SK-N-DZ (cell line): ENCODE results near the gene PROSER2. TPM values are rescaled to one million over a fixed set of nuclear protein-coding genes. Genes with fewer than 3 reads are reported as not detected.

ENCODE experiments used
- DNase-seq: peaks from one replicate; pipeline ENCODE4 v3.0.0-alpha.2; 2015; ENCODE audit warnings: low spot score
- polyA plus RNA-seq, 2 experiments: library from polyadenylated mRNA; depleted of rRNA; stranded (reverse); fragments of >200 nt; gene quantifications; 2 replicates each; pipeline ENCODE4 v1.2.3, GENCODE V29; 2014

PROSER2 gene, protein sequence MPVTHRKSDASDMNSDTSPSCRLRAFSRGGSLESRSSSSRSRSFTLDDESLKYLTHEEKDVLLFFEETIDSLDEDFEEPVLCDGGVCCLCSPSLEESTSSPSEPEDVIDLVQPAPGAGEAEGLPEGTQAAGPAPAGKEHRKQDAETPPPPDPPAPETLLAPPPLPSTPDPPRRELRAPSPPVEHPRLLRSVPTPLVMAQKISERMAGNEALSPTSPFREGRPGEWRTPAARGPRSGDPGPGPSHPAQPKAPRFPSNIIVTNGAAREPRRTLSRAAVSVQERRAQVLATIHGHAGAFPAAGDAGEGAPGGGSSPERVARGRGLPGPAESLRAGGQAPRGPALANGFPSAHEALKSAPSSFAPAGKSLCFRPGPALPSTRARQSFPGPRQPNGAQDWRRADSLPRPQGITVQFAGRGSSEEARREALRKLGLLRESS
- polyA plus RNA-seq (2014; cell fraction: cytosol; rRNA removed), result 0.03 TPM in 1 of 2 replicates, not detected in the other
- not detected in 2 replicates for polyA plus RNA-seq (2014; cell fraction: nucleus; rRNA removed)

DNA sequence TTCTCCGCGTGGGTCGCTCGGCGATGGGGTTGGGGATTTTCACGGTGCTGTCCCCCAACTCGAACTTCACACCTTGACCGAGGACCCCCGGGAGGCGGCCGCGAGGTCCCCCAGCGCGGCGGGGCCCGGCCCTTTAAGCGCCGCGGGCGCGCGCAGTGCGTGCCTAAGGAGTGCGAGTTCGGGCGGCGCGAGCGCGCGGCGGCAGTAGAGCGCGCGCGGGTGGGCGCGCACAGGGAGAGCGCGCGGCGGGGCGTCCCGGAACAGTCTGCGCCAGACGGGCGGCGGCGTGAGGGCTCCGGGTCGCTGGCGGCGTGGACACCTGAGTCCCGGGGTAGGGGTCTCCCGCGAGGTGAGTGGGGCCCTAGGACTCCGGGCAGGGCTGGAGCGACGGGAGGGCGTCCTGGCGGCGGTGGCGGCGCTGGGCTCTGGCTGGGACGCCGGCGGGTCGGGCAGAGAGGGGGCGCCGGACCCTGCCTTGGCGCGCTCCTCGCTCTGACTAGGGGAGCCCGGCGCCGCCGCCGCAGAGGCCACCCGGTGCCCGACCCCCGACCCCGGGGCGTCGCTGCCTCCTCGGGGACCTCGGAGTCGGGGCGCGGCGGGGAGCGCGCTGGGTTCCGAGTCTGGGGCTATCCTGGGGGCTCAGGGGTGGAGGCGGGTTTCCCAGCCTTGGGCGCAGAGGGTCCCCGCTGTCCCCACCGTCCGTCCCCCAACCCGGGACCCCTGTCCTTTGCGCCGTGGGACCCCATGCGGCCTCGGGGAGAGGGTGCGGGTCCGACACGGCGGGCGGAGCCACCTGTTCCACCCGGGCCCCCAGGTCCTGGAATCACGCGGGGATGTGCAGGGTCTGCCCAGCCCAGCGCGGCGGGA, at the start of gene PROSER2:
TSS of gene PROSER2 (plus strand) at position 235 of the 867 bp plus-strand sequence. CDS start 28,722 bp downstream, outside the sequence.
- no peak for DNase-seq

DNA sequence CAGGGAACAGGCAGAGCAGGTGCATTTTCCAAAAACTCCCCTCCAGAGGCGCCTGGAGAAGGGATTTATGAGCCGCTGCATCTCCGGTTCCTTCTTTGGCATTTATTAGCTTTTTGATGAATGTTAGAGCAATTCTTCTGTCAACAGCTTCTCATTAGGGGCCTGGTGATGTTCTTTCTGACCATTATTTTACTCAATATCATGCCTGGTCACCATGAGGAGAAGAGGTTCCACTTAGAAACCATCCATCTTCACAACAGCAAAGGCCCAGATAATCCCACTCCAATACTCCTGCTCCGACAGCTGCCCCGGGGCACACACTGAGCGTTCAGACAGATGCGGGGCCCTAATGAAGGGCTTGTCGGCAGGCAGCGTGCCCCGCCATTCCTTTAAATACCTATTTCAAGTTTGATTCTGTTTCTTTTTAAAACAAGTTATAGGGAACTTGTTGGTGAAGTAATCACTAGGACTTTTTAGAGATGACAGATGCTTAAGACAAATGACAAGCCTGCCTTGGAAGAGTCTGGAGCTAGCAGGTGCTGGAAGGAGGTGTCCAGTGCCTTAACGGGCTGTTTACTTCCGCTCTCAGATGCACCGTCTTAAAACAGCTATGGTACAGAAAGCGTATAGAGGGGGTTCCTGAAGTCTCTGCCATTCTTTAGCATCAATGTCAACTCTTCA, 49.3 kb upstream of the PROSER2 start:
- DNase-seq, result no peak

DNA sequence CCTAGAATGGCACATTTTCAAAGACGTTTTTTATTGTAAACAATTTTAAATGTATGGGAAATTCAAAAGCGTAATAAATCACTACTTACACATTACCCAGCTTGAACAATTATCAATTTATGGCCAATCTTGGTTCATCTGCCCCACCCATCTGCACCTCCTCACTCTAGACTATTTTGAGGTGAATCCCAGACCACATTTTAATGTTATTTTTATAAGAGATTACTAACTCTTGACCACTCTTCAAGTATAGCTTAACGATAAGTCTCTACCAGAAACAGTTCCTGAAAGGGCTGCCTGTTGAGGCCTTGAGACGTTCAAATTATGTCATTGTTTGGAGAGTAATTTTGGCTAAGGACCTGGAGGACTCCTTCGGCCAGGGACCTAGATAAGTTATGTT, 47.7 kb upstream of the PROSER2 start:
- DNase-seq, result no peak

DNA sequence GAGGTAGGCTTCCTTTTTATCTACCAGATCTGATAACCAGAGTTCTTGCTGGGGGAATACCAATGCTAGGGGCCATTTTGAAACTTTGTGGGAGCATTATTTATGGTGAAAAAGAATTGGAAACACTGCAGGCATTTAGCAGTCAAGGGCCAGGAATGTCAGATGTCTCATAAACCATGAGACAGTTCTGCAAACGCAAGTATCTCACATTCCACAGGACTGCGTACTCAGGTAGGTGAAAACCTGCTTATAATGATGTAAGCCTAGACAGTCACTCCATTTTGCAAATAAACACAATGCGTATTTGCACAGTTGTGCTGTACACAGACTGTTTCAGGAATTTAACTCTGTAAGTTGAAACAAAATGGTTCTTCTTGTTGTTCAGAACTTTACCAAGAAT, 47.1 kb upstream of the PROSER2 start:
- no peak for DNase-seq

DNA sequence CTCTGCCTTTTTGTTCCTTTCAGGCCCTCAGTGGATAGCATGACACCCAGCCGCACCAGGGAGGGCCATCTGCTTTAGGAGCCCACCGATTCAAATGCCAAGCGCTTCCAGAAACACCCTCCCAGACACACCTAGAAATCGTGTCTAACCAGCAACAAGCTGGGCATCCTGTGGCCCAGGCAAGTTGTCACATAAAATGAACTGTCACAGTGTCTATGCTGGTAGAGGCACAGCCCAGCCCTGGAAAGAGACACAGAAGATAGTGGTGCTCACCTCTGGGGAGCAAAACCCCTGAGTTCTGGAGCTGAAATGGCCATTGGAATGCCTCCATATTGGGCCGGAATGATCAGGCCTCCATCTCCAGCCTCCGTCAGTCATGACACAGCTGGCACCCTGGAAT, 42.0 kb upstream of the PROSER2 start:
- DNase-seq, result no peak

DNA sequence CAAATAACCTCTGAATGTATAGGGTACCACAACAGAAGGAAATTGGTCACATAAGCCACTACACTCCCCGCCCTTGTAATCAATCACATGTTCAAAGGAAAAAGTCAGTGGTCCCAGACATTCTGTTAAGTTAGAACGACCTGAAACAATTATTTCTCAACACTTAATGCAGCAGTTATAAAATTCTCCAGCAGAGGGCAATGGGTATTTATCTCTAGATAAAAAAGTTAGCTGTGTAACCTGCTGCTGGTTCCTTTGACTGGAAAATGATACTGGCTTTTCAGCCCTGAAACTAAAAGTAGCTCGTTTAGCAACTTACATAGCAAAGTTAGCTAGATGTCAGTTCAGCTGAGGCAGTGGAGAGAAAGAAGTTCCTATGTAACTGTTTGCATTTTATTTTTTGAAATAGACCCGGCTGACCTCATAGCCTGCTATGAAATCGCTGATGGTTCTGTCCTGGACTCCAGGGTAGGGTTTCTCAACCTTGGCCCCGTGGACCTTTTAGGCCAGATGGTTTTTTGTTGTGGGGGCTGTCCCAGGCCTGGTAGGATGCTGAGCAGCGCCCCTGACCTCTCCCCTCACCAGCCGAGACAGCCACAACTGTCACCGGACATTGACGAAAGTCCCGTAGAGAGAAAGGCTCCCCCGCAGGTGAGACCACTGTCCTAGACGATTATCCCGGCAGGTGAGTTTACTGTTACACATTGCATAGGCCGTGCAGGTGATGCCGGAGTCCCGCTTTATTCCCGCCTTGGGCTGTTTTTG, 40.2 kb upstream of the PROSER2 start:
- DNase-seq, result peak; percentile 65

DNA sequence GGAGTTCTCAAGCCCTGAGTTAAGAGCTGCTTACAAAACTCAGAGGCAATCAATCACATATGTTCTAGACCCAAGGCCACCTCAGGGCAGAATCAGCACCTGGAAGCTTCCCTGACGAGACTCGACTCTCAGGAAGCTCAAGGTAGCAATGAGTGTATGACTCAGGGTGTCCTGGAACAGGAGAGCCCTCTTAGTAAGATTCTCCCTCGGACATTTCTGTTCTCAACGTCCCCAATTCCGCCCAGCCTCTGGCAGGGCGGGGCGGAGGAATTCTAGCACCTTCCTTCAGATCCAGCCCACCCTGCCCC, 39.6 kb upstream of the PROSER2 start:
- no peak for DNase-seq

DNA sequence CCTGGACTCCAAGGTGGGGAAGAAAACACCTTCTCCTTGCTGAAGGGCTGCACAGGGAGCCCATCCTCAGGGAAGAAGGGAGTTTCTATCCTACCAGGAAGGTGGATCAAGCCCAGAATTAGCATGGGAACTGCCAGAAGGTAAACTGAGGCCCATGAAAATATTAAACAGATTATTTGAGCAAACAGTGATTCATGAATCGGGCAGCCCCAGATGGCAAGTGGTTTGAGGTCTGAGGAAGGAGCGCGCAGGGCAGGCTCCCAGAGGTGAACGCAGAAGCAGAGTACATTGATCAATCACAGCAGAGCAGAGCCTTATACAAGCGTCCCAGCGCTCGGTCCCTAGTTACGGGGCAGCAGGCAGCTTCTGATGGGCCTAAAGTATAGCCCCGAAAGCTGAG, 35.8 kb upstream of the PROSER2 start:
- DNase-seq, result no peak

DNA sequence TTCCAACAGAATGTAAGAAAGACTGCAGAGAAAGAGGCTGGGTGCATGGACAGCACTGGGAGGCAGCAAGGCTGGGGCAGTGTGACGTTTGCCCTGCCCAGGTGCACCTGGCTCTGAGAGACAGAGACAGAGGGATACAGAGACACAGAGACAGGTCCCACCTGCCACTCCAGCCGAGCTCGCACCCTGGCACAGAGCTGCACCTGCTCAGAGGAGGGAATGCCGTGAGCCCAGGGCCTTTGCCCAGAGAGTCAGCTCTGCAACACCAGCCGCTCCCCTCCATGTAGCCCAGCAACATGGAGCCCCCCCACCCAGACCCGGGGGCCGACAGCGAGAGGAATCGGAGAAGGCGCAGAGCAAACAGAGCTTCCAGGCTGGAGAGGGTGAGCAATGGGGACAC, 35.3 kb upstream of the PROSER2 start:
- no peak for DNase-seq

DNA sequence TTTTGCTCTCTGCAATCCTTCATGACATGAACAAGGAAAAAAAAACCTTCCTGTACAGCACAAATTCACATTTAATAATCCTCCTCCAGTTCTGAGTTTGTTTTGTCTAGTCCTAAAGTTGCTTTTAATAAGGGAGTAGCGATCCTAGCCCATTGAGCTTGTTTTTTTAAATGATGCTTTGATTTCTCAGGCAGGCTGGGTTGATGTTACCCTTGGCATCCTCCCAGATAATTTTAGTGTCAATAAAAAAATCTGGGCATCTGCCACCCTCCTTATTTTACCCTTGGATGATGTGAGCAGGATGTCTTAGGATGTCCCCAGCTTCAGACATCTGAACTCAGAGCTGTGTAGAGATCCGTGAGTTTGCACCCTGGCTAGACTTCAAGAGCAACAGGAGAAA, 33.9 kb upstream of the PROSER2 start:
- DNase-seq, result no peak

DNA sequence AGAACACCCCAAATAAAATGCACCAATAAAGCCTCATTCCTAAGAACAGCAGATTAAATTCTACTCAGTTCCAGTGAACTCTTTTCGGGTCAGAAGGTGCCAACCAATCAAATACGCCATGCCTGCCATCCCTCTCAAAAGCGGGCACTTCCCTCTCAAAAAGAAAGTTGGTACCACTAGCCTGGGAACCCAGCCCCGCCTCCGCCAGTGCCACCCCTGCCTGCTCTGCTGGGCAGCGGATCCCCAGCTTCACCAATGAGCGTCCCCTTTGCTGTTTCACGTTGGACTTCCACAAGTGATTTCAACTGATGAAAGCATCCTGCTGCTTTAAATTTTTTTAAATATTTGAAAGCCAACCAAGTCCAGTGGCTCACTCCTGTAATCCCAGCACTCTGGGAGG, 33.2 kb upstream of the PROSER2 start:
- no peak for DNase-seq

DNA sequence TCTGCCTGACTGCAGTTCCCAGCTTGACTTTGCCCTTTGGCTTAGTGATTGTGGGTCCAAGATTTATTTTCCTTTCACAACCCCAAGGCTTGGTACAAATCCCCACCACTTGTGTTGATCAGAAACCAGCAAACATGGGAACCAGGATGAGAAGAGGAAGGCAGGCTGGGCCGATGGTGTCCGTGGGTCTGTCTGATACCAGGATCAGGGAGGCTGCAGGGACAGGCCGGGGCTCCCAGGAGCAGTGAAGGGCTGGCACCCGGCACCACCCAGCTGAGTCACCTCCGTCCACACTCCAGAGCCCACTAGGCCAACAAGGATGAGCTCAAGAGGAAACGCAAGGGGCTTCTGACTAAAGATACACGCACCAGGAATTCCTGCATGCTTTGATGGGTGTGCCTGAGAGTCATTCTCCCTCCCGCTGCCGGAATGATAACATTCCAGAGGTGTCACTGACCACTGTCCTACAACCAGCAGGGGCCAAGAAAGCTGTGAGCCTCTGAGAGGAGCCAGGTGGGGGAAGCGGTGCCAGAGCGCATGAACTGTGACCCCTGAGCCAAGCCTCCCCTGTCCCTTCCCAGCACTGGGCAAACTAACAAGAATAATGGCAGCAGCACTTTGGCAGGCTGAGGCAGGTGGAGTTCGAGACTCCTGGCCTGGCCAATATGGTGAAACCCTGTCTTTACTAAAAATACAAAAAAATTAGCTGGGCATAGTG, 29.2 kb upstream of the PROSER2 start:
- no peak for DNase-seq

DNA sequence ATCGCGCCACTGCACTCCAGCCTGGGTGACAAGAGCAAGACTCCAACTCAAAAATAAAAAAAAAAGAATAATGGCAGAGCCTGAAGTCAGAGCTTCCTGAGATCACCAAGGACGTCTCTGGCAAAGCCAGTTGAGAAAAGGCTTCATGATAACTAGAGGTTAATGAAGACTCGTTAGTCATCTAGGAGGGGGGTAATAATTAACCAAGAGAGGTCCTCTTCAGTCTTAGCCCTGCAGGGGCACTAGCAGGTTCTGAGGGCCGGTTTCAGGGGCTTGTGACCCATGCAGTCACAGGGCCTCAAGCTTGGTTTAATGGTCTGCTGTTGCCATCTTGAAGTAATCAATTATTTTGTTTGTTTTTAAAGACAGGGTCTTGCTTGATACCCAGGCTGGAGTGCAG, 28.6 kb upstream of the PROSER2 start:
- no peak for DNase-seq

DNA sequence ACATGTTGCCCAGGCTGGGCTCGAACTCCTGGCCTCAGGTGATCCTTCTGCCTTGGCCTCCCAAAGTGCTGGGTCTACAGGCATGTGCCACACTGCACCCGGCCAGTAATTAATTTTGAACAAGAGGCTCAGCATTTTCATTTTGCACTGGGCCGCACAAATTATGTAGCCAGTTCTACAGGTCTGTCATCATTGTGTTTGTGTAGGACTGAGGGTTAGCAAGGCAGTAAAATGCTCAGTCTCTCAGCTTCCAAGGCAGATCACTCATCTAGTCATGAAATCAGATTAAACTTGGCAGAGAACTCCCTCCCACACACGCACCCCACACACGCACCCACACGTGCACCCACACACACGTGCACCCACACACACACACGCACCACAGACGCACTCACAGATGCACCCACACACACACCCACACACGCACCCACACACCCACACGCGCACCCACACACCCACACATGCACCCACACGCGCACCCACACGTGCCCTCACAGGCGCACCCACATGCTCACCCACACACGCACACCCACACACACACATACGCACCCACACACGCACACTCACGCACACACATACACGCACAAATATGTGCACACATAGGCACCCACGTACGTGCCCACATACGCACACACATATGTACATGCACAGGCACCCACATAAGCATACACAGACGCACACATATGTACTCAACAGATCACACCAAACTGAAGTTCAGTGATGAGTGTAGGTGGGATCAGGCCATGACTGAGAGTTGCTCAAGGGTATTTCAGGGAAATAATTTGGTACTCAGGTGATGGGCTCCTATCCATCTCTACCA, 27.8 kb upstream of the PROSER2 start:
- no peak for DNase-seq

DNA sequence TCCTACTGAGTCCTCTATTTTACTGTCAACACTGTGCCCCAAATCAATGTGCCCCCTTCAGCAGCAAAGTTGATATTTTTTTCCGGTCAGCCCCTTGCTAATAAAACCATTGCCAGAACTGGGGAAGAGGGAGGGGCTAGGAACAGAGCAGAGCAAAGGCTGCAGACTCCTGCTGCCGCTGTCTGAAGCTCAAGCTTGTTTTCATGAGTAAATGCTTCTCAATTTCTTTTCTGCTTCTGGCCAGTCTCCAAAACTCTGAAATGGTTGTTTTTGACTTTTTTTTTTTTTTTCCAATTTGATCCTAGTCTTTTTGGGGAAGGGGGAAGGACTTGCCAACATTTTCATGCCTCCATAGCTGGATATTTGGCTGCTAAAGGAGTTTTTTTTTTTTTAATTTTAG, 26.7 kb upstream of the PROSER2 start:
- no peak for DNase-seq

DNA sequence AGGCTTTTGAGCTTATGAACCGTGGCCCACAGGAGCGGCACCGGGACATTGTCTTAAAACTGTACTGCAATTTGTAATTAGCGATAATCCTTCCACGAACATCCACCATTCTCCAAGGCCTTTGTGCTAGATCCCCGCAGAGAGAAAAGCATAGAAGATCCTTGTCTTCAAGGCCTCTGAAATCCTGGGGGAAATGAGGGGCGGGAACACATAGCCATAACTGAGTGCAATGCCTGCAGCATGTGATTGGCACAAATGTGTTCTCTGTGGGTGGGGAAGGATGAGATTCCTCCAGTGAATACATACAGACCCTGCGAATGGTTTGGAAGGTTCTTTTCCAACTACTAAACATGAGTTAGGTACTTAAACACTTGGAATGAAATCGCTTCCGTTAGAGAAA, 25.9 kb upstream of the PROSER2 start:
- no peak for DNase-seq

DNA sequence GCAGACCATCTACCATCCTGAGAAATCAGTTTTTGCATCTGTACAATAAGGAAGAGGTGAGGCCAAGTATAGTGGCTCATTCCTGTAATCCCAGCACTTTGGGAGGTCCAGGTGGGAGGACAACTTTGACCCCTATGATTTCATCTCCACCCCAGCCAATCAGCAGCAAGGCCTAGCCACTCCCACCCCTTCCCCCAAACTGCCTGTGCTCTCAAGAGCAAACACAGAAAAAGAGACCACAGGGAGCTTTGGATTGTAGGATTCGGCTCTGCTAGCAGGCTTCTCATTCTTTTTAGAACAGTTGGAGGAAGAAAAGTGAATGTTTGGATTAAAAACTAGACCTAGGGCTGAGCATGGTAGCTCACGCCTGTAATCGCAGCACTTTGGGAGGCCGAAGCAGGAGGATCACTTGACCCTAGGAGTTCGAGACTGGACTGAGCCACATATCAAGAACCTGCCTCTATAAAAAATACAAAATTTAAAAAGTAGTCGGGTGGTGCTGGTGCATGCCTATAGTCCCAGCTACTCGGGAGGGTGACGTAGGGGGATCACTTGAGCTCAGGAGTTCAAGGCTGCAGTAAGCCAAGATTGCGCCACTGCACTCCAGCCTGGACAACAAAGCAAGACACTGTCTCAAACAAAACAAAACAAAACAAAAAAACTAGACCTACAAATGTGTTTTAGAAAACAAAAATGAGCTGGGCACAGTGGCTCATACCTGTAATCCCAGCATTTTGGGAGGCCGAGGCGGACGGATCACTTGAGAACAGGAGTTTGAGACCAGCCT, 25.1 kb upstream of the PROSER2 start:
- no peak for DNase-seq

DNA sequence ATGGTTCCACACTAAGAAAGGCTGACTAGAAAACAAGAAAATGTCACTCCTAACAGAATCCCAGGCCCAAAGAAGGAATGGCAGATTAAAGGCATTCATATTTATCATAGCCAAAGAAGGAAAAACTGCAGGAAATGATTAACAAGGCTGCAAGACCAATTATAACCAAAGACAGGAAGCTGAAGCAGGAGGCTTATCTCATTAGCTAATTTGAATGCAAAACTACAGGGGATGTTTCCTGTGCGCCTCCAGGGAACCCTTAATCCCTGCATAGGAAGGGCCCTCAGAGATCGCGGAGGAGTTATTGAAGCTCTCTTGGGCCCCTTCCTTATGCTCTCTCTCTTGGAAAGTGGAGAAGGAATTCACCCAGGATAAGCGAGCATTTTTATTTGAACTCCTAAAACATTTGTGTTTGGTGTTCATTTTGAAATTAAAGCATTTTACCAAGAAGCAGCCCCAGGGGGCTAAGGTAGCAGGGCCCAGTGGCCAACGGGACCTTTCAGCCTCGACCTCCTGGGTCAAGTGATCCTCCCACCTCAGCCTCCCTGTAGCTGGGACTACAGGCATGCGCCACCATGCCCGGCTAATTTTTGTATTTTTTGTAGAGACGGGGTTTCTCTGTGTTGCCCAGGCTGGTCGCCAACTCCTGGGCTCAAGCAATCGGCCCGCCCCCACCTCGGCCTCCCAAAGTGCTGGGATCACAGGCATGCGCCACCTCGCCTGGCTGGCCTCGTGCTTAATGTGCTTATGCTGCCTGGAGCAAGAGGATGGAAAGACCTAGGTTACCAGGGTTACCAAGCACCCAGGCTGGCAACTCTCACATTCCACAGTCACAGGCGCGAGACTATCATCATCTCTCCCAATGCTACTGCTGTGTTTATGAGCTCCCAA, 24.1 kb upstream of the PROSER2 start:
- no peak for DNase-seq
